ENCODE measurements around the gene TBC1D22A. TPM values are rescaled to one million over a fixed set of nuclear protein-coding genes. Genes with fewer than 3 reads are reported as not detected.

TBC1D22A gene
- total and polyA plus RNA-seq, 10 of the 15 experiments (the other 5 are each of a cell fraction or from before 2014, with no cell fraction given), result 0.63 to 44.7 (median 27.4) TPM

GRCh38 chr22:46776876-46777608 lies 14.6 kb downstream of the TBC1D22A start:
- intact Hi-C loops (cut with micrococcal nuclease; ENCODE audit: unreplicated experiment), result loop anchor here (10.0 kb wide), 1 partner anchor 182 kb away; no protein-coding TSS in a partner anchor
- peak; percentile 4; the same call in 1 of the 3 replicates for ATAC-seq
- Histone ChIP-seq H3K9ac (ENCODE audit: control insufficient read depth, insufficient read depth, low read length) (peak overlapping the region; percentile 59), H3K36me3 (ENCODE audit: control insufficient read depth in 2 of 2, insufficient read depth in 2 of 2, low read length in 1 of 2) (peaks cover 3 to 4% of the 10 kb centered on the region in 2 experiments; a peak in 3 of 4 replicates), H4K20me1 (ENCODE audit: control insufficient read depth, insufficient read depth) (peaks cover 11% of the 10 kb centered on the region), H3K27ac (ENCODE audit: control insufficient read depth, insufficient read depth) (peak overlapping the region; percentile 94), H3K4me1 (ENCODE audit: control insufficient read depth, insufficient read depth, low read length) (peaks cover 50% of the 10 kb centered on the region), H2AFZ (ENCODE audit: control insufficient read depth, low read depth, low read length) (no peak overlapping the region), H3K27me3 (replicated peaks in 1 of 2; ENCODE audit: control insufficient read depth in 2 of 2, insufficient read depth in 2 of 2, low read length in 1 of 2) (no peaks in the 10 kb centered on the region), H3K4me2 (ENCODE audit: control insufficient read depth, insufficient read depth) (peak overlapping the region; percentile 75), H3K4me3 (peak overlapping the region; percentile 73), H3K79me2 (ENCODE audit: control insufficient read depth, insufficient read depth, low read length) (peaks cover 72% of the 10 kb centered on the region), H3K9me3 (replicated peaks; ENCODE audit: control insufficient read depth, insufficient read depth, low read length) (no peaks in the 10 kb centered on the region)
- BruUV-seq (replicated peaks), result no TSS peak
- ChIA-PET POLR2A (interaction anchor here (0.6 to 5.2 kb wide), 4 partner anchors 8 to 14 kb away, joined by 3 to 56 read pairs (median 6); partner anchors contain the start of gene TBC1D22A), SMC1A (ENCODE audit: uncharacterized antibody, unreplicated experiment) (interaction anchor here (2.2 to 5.9 kb wide), 3 partner anchors 11 to 18 kb away, joined by 4 to 72 read pairs (median 10); partner anchors contain the start of gene TBC1D22A), CTCF (interaction anchor here (1.2 to 6.2 kb wide), 5 partner anchors 10 to 25 kb away, joined by 4 to 48 read pairs (median 5); no protein-coding TSS in a partner anchor), RAD21 (ENCODE audit: unreplicated experiment) (interaction anchor here (0.6 to 2.0 kb wide), 6 partner anchors 8 to 26 kb away, joined by 4 to 14 read pairs (median 6); partner anchors contain the start of gene TBC1D22A)
- DNase-seq (ENCODE audit: low read depth, low spot score), result no peak
- WGBS (ENCODE audit: insufficient coverage, insufficient replicate concordance, low lambda C conversion rate, missing lambda C conversion rate), result 2% methylated on average over 18 of the region's 18 CpGs
- in situ Hi-C loops (cut with MboI), result no loop called here
- no peak for FAIRE-seq
- TF ChIP-seq PBX3 (IDR thresholded peaks at IDR 0.05; ENCODE audit: insufficient replicate concordance, low read depth, low read length) (peak; percentile 34), ETV6 (conservative IDR thresholded peaks at IDR 0.05 in 1 of 2, IDR thresholded peaks at IDR 0.05 in 1 of 2; ENCODE audit: borderline replicate concordance in 1 of 2, low read depth in 1 of 2) (no peak), RB1 (IDR thresholded peaks at IDR 0.05; ENCODE audit: borderline replicate concordance) (no peak), TCF3 (IDR thresholded peaks at IDR 0.05; ENCODE audit: borderline replicate concordance, insufficient read depth, low read depth, low read length) (no peak), POLR2AphosphoS5 (IDR thresholded peaks at IDR 0.05; ENCODE audit: low read length) (no peak; the same call in 1 of the 2 replicates), ZBTB33 (IDR thresholded peaks at IDR 0.05) (no peak), MAX (IDR thresholded peaks at IDR 0.05; ENCODE audit: low read depth, low read length) (no peak), TARDBP (IDR thresholded peaks at IDR 0.05; ENCODE audit: borderline replicate concordance) (no peak), CTCF (IDR thresholded peaks at IDR 0.05 in 2 of 3, conservative IDR thresholded peaks at IDR 0.05 in 1 of 3; ENCODE audit: control insufficient read depth in 2 of 3, extremely low read depth in 1 of 3, insufficient read depth in 1 of 3, low read depth in 3 of 3, low read length in 3 of 3) (no peak), IKZF2 (IDR thresholded peaks at IDR 0.05) (peak; percentile 26 to 45; a peak in 1 of 4 replicates), ZBTB40 (IDR thresholded peaks at IDR 0.05; ENCODE audit: borderline replicate concordance) (no peak)

Data from GM12878 (cell line).